ENCODE data around the gene CACNA1C.

DNA sequence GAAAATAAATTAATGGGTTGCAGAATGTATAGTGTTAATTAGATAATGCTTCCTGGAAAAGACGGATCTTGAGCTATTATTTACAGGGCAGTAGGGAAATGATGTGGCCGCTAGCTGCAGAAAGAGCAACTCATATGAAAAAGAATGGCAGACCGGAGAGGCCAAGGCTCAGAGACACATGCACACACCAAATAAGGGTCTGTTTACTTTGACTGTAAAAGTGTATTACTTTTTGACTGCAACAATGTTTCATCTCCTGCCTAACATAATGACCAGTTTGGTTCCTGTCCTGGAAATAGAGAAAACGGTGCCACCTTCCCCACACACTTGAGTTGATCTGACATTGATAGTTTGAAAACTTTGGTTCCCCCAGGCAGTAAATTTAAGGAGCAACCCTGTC, 290.9 kb downstream of the CACNA1C start:
- TF ChIP-seq CTCF (IDR thresholded peaks at IDR 0.05) (no peak), POLR2A (IDR thresholded peaks at IDR 0.05) (no peak)

Measured in esophagus squamous epithelium (tissue), 4 donors.